ENCODE results near the gene CIAPIN1. TPM values are rescaled to one million over a fixed set of nuclear protein-coding genes. Genes with fewer than 3 reads are reported as not detected.
A peak's percentile ranks its signal among the peaks of the same experiment; 100 is the strongest.

Gene CIAPIN1
- total RNA-seq, 4 donors from 2014 or later: 30.5 to 42.9 (median 33.5) TPM

DNA sequence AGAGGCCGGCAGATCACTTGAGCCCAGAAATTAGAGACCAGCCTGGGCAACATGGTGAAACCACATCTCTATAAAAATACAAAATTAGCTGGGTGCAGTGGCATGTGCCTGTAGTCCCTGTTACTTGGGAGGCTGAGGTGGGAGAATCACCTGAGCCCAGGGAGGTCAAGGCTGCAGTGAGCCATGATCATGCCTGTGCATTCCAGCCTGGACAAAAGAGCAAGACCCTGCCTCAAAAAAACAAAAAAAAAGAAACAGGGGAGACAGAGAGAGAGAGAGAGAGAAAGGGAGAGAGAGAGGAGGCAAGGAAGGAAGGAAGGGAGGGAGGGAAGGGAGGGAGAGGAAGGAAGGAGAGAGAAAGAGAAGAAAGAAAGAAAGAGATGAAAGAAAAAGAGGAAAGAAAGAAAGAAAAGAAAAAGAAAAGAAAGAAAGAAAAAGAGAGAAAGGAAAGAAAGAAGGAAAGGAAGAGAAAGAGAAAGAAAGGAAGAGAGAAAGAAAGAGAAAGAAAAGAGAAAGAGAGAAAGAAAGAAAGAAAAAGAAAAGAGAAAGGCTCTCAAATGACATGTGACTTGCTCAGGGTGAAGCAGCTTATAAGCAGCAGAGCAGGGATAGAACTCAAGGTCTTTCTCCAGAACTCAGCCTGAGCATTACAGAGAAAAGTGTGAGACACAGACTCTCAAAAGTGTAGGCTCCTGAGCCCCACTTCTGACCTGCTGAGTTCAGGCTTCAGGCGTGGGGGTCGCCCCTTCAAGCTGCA is 59.4 kb downstream of the CIAPIN1 start:
- Histone ChIP-seq H3K36me3 (peaks cover 0 to 3% (median 0%) of the 10 kb centered on the region in 3 donors), H3K27me3 (no peaks in the 10 kb centered on the region), H3K4me1 (peaks cover 8 to 94% (median 51%) of the 10 kb centered on the region in 3 donors), H3K27ac (peak overlapping the region in 2 of 4 donors; percentile 12 to 43), H3K4me3 (no peak overlapping the region), H3K9me3 (no peaks in the 10 kb centered on the region)
- no peak for DNase-seq
- 50 to 68% methylated on average over 3 of the region's 3 CpGs for WGBS, 2 donors
- intact Hi-C loops (cut with DNase I): no loop called here
- TF ChIP-seq POLR2A (IDR thresholded peaks at IDR 0.05): no peak
- TF ChIP-seq, protein P1, sequence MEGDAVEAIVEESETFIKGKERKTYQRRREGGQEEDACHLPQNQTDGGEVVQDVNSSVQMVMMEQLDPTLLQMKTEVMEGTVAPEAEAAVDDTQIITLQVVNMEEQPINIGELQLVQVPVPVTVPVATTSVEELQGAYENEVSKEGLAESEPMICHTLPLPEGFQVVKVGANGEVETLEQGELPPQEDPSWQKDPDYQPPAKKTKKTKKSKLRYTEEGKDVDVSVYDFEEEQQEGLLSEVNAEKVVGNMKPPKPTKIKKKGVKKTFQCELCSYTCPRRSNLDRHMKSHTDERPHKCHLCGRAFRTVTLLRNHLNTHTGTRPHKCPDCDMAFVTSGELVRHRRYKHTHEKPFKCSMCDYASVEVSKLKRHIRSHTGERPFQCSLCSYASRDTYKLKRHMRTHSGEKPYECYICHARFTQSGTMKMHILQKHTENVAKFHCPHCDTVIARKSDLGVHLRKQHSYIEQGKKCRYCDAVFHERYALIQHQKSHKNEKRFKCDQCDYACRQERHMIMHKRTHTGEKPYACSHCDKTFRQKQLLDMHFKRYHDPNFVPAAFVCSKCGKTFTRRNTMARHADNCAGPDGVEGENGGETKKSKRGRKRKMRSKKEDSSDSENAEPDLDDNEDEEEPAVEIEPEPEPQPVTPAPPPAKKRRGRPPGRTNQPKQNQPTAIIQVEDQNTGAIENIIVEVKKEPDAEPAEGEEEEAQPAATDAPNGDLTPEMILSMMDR (IDR thresholded peaks at IDR 0.05): no peak

DNA sequence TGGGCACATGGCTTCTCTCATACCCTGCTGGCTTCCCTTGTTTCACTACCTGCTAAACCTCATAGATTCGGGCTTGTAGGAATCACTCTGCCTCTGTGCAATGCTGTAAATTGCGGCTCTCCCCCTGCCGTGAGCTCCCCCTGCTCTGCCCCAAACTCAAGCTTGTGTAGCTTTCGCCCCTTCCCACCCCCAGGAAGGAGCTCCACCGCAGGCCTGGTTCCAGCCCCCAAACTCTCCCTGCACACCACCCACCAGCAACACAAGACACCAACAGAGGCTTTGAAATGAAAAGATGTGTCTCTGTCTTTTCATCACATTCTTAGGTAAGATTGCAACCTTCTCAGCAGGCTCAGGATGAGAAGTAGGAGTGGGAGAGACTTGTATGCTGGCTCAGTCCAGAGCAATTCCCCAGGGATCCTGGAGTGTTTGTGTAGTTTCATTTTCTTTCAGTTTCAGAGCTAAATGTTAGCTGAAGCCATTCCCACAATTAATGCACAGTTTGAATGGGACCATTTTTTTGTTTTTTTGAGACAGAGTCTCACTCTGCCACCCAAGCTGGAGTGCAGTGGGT is 60.7 kb downstream of the CIAPIN1 start:
- DNase-seq: no peak
- Histone ChIP-seq H3K27me3 (no peaks in the 10 kb centered on the region), H3K9me3 (no peaks in the 10 kb centered on the region), H3K4me1 (peaks cover 8 to 91% (median 48%) of the 10 kb centered on the region in 3 donors), H3K36me3 (peaks cover 0 to 14% (median 0%) of the 10 kb centered on the region in 3 donors), H3K27ac (no peak overlapping the region), H3K4me3 (no peak overlapping the region)
- intact Hi-C loops (cut with DNase I): no loop called here
- 71 to 82% methylated on average over 5 of the region's 5 CpGs for WGBS, 2 donors
- TF ChIP-seq, protein P1 (IDR thresholded peaks at IDR 0.05): no peak
- no peak for TF ChIP-seq POLR2A (IDR thresholded peaks at IDR 0.05)

DNA sequence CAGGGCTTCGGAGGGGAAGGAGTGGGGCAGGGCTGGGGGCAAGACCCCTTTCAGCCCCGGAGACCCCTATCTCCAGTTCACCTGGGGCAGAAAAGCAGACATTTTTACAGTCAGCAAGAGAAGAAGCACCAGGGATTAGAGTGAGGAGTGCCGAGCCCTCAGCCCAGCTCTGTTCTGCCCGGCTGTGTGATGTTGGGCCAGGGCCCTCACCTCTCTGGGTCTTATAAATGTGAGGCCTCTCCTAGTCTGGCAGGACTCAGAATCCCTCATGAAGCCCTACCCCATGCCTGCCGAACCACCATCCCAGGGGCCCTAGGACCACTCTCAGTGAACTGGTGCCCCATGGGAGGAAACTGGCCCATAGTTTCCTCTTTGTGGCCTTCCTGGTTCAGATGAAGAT is 62.1 kb downstream of the CIAPIN1 start:
- Histone ChIP-seq H3K27ac (no peak overlapping the region), H3K36me3 (peaks cover 0 to 21% (median 0%) of the 10 kb centered on the region in 3 donors), H3K4me1 (peaks cover 8 to 92% (median 53%) of the 10 kb centered on the region in 3 donors), H3K9me3 (no peaks in the 10 kb centered on the region), H3K4me3 (no peak overlapping the region), H3K27me3 (no peaks in the 10 kb centered on the region)
- DNase-seq: no peak
- TF ChIP-seq, protein P1 (IDR thresholded peaks at IDR 0.05): no peak
- no peak for TF ChIP-seq POLR2A (IDR thresholded peaks at IDR 0.05)
- 36 to 64% methylated on average over 2 to 5 of the region's 5 CpGs for WGBS, 2 donors
- intact Hi-C loops (cut with DNase I): no loop called here

DNA sequence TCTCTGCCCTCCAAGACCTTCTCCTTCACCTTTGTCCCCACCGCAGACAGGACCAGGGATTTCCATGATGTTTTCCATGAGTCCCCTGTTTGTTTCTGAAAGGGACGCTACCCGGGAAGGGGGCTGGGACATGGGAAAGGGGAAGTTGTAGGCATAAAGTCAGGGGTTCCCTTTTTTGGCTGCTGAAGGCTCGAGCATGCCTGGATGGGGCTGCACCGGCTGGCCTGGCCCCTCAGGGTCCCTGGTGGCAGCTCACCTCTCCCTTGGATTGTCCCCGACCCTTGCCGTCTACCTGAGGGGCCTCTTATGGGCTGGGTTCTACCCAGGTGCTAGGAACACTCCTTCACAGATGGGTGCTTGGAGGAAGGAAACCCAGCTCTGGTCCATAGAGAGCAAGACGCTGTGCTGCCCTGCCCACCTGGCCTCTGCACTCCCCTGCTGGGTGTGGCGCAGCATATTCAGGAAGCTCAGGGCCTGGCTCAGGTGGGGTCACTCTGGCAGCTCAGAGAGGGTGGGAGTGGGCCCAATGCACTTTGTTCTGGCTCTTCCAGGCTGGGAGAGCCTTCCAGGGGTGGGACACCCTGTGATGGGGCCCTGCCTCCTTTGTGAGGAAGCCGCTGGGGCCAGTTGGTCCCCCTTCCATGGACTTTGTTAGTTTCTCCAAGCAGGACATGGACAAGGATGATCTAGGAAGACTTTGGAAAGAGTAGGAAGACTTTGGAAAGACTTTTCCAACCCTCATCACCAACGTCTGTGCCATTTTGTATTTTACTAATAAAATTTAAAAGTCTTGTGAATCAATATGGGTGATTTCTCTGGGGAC is 62.7 kb downstream of the CIAPIN1 start:
- intact Hi-C loops (cut with DNase I): no loop called here
- peak overlapping the region in 3 of 4 donors; percentile 1 to 79 (median 35) for H3K27ac ChIP-seq
- H3K9me3 ChIP-seq: no peaks in the 10 kb centered on the region
- peaks cover 8 to 92% (median 53%) of the 10 kb centered on the region in 3 donors for H3K4me1 ChIP-seq
- DNase-seq: no peak
- H3K36me3 ChIP-seq: peaks cover 0 to 21% (median 0%) of the 10 kb centered on the region in 3 donors
- no peak overlapping the region for H3K4me3 ChIP-seq
- TF ChIP-seq POLR2A (IDR thresholded peaks at IDR 0.05): no peak
- TF ChIP-seq, protein P1 (IDR thresholded peaks at IDR 0.05): no peak
- WGBS, 2 donors: 61 to 80% methylated on average over 3 to 7 of the region's 11 CpGs
- H3K27me3 ChIP-seq: no peaks in the 10 kb centered on the region

Data from esophagus squamous epithelium (tissue), 5 donors.